ENCODE measurements around the gene DCAF4. TPM values are rescaled to one million over a fixed set of nuclear protein-coding genes. Genes with fewer than 3 reads are reported as not detected.

Gene DCAF4
- polyA plus RNA-seq, 1 experiment: 14.7 TPM

GRCh38 chr14:72901361-72901760 is 24.9 kb upstream of the DCAF4 start:
- ChIA-PET POLR2A (no interaction called here), CTCF (no interaction called here)
- Histone ChIP-seq H3K4me3 (ENCODE audit: low read depth, low read length) (no peak overlapping the region), H3K27ac (ENCODE audit: low read depth, low read length) (no peak overlapping the region), H3K9me3 (ENCODE audit: control insufficient read depth, insufficient read depth, low read length) (0 out of 2 replicates have a peak, but pooled peaks cover 3% of the 10 kb centered on the region), H3K27me3 (ENCODE audit: control insufficient read depth, insufficient read depth, low read length) (no peaks in the 10 kb centered on the region)
- DNase-seq (ENCODE audit: low read depth, low spot score): no peak
- TF ChIP-seq CTCF (IDR thresholded peaks at IDR 0.05; ENCODE audit: low read depth, low read length): no peak

DNA sequence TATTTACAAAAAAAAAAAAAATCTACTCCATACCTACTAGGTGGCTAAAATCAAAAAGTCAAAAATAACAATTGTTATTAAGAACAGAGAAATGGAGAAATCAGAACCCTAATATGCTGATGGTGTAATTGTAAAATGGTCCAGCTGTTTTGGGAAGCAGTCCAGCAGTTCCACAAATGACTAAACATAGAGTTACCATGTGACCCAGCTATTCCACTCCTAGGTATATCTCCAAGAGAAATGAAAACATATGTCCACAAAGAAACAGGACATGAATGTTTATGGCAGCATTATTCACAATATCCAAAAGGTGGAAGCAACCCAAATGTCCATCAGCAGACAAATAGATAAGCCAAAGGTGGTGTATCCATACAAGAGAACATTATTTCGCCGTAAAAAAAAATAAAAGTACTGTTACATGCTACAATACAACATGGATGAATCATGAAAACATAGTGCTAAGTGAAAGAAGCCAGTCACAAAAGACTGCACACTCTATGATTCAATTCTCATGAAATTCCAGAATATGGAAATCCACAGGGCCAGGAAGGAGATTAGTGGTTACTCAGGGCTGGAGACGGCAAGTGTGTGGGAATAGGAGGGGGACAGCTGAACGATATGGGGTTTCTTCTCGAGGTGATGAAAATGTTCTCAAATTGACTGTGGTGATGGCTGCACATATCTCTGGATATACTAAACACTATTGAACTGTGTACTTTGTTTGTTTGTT is 23.3 kb upstream of the DCAF4 start:
- ChIA-PET POLR2A (interaction anchor here (0.6 to 1.4 kb wide), 3 partner anchors 9 to 389 kb away, joined by 3 to 5 read pairs (median 3); partner anchors contain the start of gene DPF3), CTCF (interaction anchor here (0.6 to 5.0 kb wide), 8 partner anchors 8 to 388 kb away, joined by 3 to 283 read pairs (median 6); no protein-coding TSS in a partner anchor)
- Histone ChIP-seq H3K4me3 (ENCODE audit: low read depth, low read length) (no peak overlapping the region), H3K27me3 (ENCODE audit: control insufficient read depth, insufficient read depth, low read length) (no peaks in the 10 kb centered on the region), H3K9me3 (ENCODE audit: control insufficient read depth, insufficient read depth, low read length) (0 out of 2 replicates have a peak, but pooled peaks cover 3% of the 10 kb centered on the region), H3K27ac (ENCODE audit: low read depth, low read length) (no peak overlapping the region)
- no peak for TF ChIP-seq CTCF (IDR thresholded peaks at IDR 0.05; ENCODE audit: low read depth, low read length)
- no peak for DNase-seq (ENCODE audit: low read depth, low spot score)

GRCh38 chr14:72903716-72904115 is 22.5 kb upstream of the DCAF4 start:
- Histone ChIP-seq H3K4me3 (ENCODE audit: low read depth, low read length) (no peak overlapping the region), H3K27ac (ENCODE audit: low read depth, low read length) (no peak overlapping the region), H3K27me3 (ENCODE audit: control insufficient read depth, insufficient read depth, low read length) (no peaks in the 10 kb centered on the region), H3K9me3 (ENCODE audit: control insufficient read depth, insufficient read depth, low read length) (0 out of 2 replicates have a peak, but pooled peaks cover 3% of the 10 kb centered on the region)
- ChIA-PET POLR2A (interaction anchor here (1.1 to 1.4 kb wide), 2 partner anchors 10 to 390 kb away, joined by 3 read pairs; partner anchors contain the start of gene DPF3), CTCF (interaction anchor here (0.6 to 5.0 kb wide), 15 partner anchors 9 to 389 kb away, joined by 3 to 283 read pairs (median 4); partner anchors contain the start of gene DPF3)
- DNase-seq (ENCODE audit: low read depth, low spot score): no peak
- no peak for TF ChIP-seq CTCF (IDR thresholded peaks at IDR 0.05; ENCODE audit: low read depth, low read length)

DNA sequence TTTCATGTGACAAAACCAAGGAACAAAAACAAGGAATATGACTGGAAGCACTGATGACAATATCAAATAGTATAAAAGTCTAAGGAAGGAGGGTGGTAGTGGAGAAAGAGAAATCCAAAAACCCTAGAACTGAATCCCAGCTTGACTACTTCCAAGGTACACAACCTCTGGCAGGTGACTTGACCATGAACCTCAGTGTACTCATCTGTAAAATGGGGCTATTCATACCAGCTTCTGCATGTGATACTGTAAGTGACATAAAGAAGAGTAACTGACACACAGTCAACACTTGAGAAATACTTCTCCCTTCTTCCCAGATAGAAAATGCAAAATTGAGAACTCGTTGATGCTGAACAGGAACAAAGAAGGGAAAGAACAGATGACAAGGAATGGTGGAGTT is 22.0 kb upstream of the DCAF4 start:
- POLR2A ChIA-PET: interaction anchor here (1.1 to 1.4 kb wide), 3 partner anchors 10 to 390 kb away, joined by 3 read pairs; partner anchors contain the start of gene DPF3

More for the DNA sequence above, 22.0 kb upstream of the DCAF4 start:
- TF ChIP-seq CTCF (IDR thresholded peaks at IDR 0.05; ENCODE audit: low read depth, low read length): no peak
- CTCF ChIA-PET: interaction anchor here (0.6 to 5.0 kb wide), 25 partner anchors 10 to 403 kb away, joined by 3 to 283 read pairs (median 3); partner anchors contain the start of gene DPF3
- no peak overlapping the region for H3K27ac ChIP-seq (ENCODE audit: low read depth, low read length)
- H3K9me3 ChIP-seq (ENCODE audit: control insufficient read depth, insufficient read depth, low read length): 0 out of 2 replicates have a peak, but pooled peaks cover 3% of the 10 kb centered on the region
- no peak overlapping the region for H3K4me3 ChIP-seq (ENCODE audit: low read depth, low read length)
- no peaks in the 10 kb centered on the region for H3K27me3 ChIP-seq (ENCODE audit: control insufficient read depth, insufficient read depth, low read length)
- DNase-seq (ENCODE audit: low read depth, low spot score): no peak
